Germinal center (tissue), 1 donor: ENCODE measurements around the gene ADAM8.

Experiments used
- DNase-seq: peaks from one replicate; pipeline ENCODE4 v3.0.0; 2012; ENCODE audit warnings: mixed read lengths, low spot score

The ADAM8 gene

GRCh38 chr10:133281628-133282372 lies 5.1 kb upstream of the ADAM8 start:
- DNase-seq = no peak

- no peak for DNase-seq
Observed at GRCh38 chr10:133281084-133281483, 4.4 kb upstream of the ADAM8 start.

- no peak for DNase-seq
Observed at GRCh38 chr10:133280391-133281059, 3.9 kb upstream of the ADAM8 start.

GRCh38 chr10:133279326-133280226 lies 2.9 kb upstream of the ADAM8 start:
- no peak for DNase-seq

- peak; percentile 36 for DNase-seq
Observed at GRCh38 chr10:133278577-133279265, 2.1 kb upstream of the ADAM8 start.

- no peak for DNase-seq
Observed at GRCh38 chr10:133277993-133278576, 1.4 kb upstream of the ADAM8 start.

GRCh38 chr10:133277277-133277992 lies 767 bp upstream of the ADAM8 start:
- no peak for DNase-seq

- DNase-seq = no peak
Observed at GRCh38 chr10:133276100-133276434, 601 bp downstream of the ADAM8 start.

GRCh38 chr10:133275684-133276092 lies 980 bp downstream of the ADAM8 start:
- DNase-seq = peak; percentile 63

GRCh38 chr10:133274751-133275683 lies 1.7 kb downstream of the ADAM8 start:
- peak; percentile 75 for DNase-seq

- no peak for DNase-seq
Observed at GRCh38 chr10:133273534-133274143, 3.0 kb downstream of the ADAM8 start.

GRCh38 chr10:133272964-133273420 lies 3.7 kb downstream of the ADAM8 start:
- no peak for DNase-seq

- no peak for DNase-seq
Observed at GRCh38 chr10:133272301-133272963, 4.2 kb downstream of the ADAM8 start.

GRCh38 chr10:133271521-133272300 lies 5.0 kb downstream of the ADAM8 start:
- no peak for DNase-seq

GRCh38 chr10:133270773-133271297 lies 5.8 kb downstream of the ADAM8 start:
- DNase-seq = no peak

GRCh38 chr10:133270204-133270603 lies 6.5 kb downstream of the ADAM8 start:
- DNase-seq = no peak

- no peak for DNase-seq
Observed at GRCh38 chr10:133269367-133269766, 7.3 kb downstream of the ADAM8 start.

- DNase-seq = no peak
Observed at GRCh38 chr10:133268532-133268931, 8.1 kb downstream of the ADAM8 start.
